Heart left ventricle (tissue), 13 donors: ENCODE measurements around the gene RAF1.

ENCODE experiments used
- CTCF ChIP-seq, 12 donors: fragments of 200-600 bp; sonication (generic) in 4 of 12; IDR thresholded peaks; one replicate each; pipeline versions ENCODE4 v1.5.0 to v1.8.0; 2018 to 2022; ENCODE audit warnings: antibody characterized with exemption in 12 of 12, mild to moderate bottlenecking in 5 of 12
- POLR2A ChIP-seq, 2 donors: fragments of 450-650 bp; IDR thresholded peaks; one replicate each; pipeline ENCODE4 v1.6.1; 2017; ENCODE audit warnings: antibody characterized with exemption in 2 of 2, mild to moderate bottlenecking in 2 of 2, moderate library complexity in 2 of 2
- donor health status: ischemic (EF 13 %, LVEDD 7.1; RV severe dilation, severe dysfunction).
- donor health status: DM: no; HTN: yes; CAD: no.
- donor health status: DM: no; HTN: no; CAD: no.
- donor health status: ischemic (EF 25% LVEDD 6.9; RV normal size, moderate dysfunction).
- donor health status: ischemic (EF 25% LVEDD 5.7; RV mildly dilated, moderate dysfunction).
- donor health status: ischemic (EF 35%, LVEDD 5.7; RV mildly dilated, moderate dysfunction).
- donor health status: nonischemic (EF 11% LVEDD 7.7; RV severe dilation, severe dysfunction).
- donor health status: DM: yes; HTN: yes; CAD: no.
- donor health status: PGD.
- donor health status: ischemic (EF 29% LVEDD 5.4; RV normal size, mild dysfunction).
- donor health status: nonischemic (EF 23%, LVEDD 6.1; RV moderate dilation, normal function).

GRCh38 chr3:12620305-12620704, 43.6 kb downstream of the RAF1 start:
- no peak for TF ChIP-seq CTCF (IDR thresholded peaks at IDR 0.05)
- no peak for TF ChIP-seq POLR2A (IDR thresholded peaks at IDR 0.05)
